ENCODE data around the gene SLC5A12.

SLC5A12 gene, protein sequence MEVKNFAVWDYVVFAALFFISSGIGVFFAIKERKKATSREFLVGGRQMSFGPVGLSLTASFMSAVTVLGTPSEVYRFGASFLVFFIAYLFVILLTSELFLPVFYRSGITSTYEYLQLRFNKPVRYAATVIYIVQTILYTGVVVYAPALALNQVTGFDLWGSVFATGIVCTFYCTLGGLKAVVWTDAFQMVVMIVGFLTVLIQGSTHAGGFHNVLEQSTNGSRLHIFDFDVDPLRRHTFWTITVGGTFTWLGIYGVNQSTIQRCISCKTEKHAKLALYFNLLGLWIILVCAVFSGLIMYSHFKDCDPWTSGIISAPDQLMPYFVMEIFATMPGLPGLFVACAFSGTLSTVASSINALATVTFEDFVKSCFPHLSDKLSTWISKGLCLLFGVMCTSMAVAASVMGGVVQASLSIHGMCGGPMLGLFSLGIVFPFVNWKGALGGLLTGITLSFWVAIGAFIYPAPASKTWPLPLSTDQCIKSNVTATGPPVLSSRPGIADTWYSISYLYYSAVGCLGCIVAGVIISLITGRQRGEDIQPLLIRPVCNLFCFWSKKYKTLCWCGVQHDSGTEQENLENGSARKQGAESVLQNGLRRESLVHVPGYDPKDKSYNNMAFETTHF

DNA sequence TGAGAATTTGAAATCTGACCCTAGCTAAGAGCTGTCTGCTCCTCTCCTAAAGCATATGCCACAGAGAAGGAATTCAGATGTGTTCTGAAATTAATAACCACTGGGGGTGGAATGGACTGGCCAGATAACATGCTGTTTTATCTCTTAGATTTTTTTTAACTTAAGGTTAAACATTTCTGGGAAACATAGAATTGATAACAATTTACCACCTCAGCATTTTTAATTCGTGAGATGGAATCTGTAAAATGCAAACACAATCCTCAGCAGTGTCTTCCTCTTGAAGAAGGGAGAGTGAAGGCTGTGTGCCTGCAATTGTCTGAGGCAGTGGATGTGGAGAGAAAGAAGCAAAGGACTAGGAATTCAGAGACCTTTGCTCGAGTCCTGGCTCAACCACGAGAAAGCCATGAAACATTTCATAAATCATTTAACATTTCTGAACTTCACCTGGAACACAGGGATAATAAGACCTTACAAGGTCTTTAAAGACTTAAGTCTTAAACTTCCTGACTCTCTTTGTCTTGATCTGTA, at the start of gene SLC5A12:
Gene SLC5A12 (minus strand): TSS at position 113 of the 528 bp plus-strand sequence. CDS start 346 bp downstream, outside the sequence.
- no peak within 1 kb of the TSS for H3K27ac ChIP-seq (ENCODE audit: low read length)
- H3K4me1 ChIP-seq (ENCODE audit: control insufficient read depth, low read depth, low read length): no peaks in the 10 kb centered on the region
- H3K27me3 ChIP-seq (ENCODE audit: control insufficient read depth, insufficient read depth, low read length): no peaks in the 10 kb centered on the region
- no peak within 1 kb of the TSS for H3K9ac ChIP-seq (ENCODE audit: low read length)
- no peaks in the 10 kb centered on the region for H3K9me3 ChIP-seq (ENCODE audit: control insufficient read depth, low read depth, low read length)
- no peaks in the 10 kb centered on the region for H3K36me3 ChIP-seq (ENCODE audit: control insufficient read depth, low read depth, low read length)
- no peak within 1 kb of the TSS for H3K4me3 ChIP-seq (ENCODE audit: low read length)

DNA sequence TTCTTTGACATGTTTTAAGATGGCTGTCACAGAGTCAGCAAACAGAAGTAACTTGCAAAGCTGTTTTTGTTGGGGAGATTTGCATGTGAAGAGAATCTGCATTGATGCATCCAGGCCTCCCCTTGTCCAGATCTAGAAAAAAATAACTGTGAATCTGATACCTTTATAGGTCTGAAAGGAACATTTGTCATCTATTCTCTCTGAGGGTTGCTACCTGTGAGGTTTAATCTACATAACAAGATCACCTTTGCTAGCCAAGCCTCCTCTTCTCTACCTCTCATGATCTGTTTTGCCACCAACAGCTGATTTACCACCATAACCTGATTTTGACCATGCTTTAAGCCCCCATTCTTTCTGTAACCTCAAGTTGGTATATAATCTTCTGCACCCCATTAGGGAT, 47.2 kb upstream of the SLC5A12 start:
- H3K9ac ChIP-seq (ENCODE audit: low read length): no peak overlapping the region
- no peak overlapping the region for H3K27ac ChIP-seq (ENCODE audit: low read length)
- no peaks in the 10 kb centered on the region for H3K36me3 ChIP-seq (ENCODE audit: control insufficient read depth, low read depth, low read length)
- H3K9me3 ChIP-seq (ENCODE audit: control insufficient read depth, low read depth, low read length): no peaks in the 10 kb centered on the region
- peaks cover 15% of the 10 kb centered on the region for H3K4me1 ChIP-seq (ENCODE audit: control insufficient read depth, low read depth, low read length)
- no peaks in the 10 kb centered on the region for H3K27me3 ChIP-seq (ENCODE audit: control insufficient read depth, insufficient read depth, low read length)
- peak overlapping the region; percentile 17 for H3K4me3 ChIP-seq (ENCODE audit: low read length)

DNA sequence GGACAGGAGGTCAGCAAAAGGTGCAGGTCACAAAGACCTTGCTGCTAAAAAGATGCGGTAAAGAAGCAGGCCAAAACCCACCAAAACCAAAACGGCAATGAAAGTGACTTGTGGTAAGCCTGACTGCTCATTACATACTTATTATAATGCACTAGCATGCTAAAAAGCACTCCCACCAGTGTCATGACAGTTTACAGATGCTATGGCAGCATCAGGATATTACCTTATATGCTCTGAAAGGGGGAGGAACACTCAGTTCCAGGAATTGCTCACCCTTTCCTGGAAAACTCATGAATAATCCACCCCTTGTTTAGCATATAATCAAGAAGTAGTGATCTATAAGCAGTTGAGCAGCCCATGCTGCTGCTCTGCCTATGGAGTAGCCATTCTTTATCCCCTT, 45.2 kb upstream of the SLC5A12 start:
- Histone ChIP-seq H3K9me3 (ENCODE audit: control insufficient read depth, low read depth, low read length) (no peaks in the 10 kb centered on the region), H3K27ac (ENCODE audit: low read length) (no peak overlapping the region), H3K27me3 (ENCODE audit: control insufficient read depth, insufficient read depth, low read length) (no peaks in the 10 kb centered on the region), H3K9ac (ENCODE audit: low read length) (no peak overlapping the region), H3K4me3 (ENCODE audit: low read length) (no peak overlapping the region), H3K4me1 (ENCODE audit: control insufficient read depth, low read depth, low read length) (peaks cover 15% of the 10 kb centered on the region), H3K36me3 (ENCODE audit: control insufficient read depth, low read depth, low read length) (no peaks in the 10 kb centered on the region)

DNA sequence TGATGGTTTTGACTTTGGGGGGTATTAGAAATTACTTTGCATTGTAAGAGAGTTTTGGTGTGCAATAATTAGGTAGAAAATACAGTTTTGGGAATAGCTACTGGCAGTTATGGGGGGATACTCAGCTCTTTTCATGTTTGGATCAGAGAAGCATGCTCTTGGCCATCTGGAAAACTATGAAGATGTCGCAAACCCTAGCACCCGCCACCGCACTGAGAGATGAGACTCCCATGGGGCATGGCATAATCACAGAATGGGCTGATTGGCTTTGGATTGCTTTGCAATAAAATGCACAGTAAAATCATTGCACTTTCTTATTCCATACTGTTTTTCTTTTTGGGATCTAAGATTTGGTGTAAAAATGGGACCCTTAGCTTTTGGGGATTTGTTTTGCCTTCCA, 43.5 kb upstream of the SLC5A12 start:
- Histone ChIP-seq H3K9me3 (ENCODE audit: control insufficient read depth, low read depth, low read length) (no peaks in the 10 kb centered on the region), H3K4me3 (ENCODE audit: low read length) (no peak overlapping the region), H3K27ac (ENCODE audit: low read length) (no peak overlapping the region), H3K9ac (ENCODE audit: low read length) (no peak overlapping the region), H3K36me3 (ENCODE audit: control insufficient read depth, low read depth, low read length) (no peaks in the 10 kb centered on the region), H3K4me1 (ENCODE audit: control insufficient read depth, low read depth, low read length) (peaks cover 22% of the 10 kb centered on the region), H3K27me3 (ENCODE audit: control insufficient read depth, insufficient read depth, low read length) (no peaks in the 10 kb centered on the region)

- H3K9ac ChIP-seq (ENCODE audit: low read length): no peak overlapping the region
- no peaks in the 10 kb centered on the region for H3K27me3 ChIP-seq (ENCODE audit: control insufficient read depth, insufficient read depth, low read length)
- peaks cover 22% of the 10 kb centered on the region for H3K4me1 ChIP-seq (ENCODE audit: control insufficient read depth, low read depth, low read length)
- no peaks in the 10 kb centered on the region for H3K36me3 ChIP-seq (ENCODE audit: control insufficient read depth, low read depth, low read length)
- no peaks in the 10 kb centered on the region for H3K9me3 ChIP-seq (ENCODE audit: control insufficient read depth, low read depth, low read length)
- H3K27ac ChIP-seq (ENCODE audit: low read length): no peak overlapping the region
- H3K4me3 ChIP-seq (ENCODE audit: low read length): no peak overlapping the region
Measured at GRCh38 chr11:26764825-26765224, 43.0 kb upstream of the SLC5A12 start.

- H3K27ac ChIP-seq (ENCODE audit: low read length): no peak overlapping the region
- no peak overlapping the region for H3K4me3 ChIP-seq (ENCODE audit: low read length)
- H3K36me3 ChIP-seq (ENCODE audit: control insufficient read depth, low read depth, low read length): no peaks in the 10 kb centered on the region
- no peaks in the 10 kb centered on the region for H3K9me3 ChIP-seq (ENCODE audit: control insufficient read depth, low read depth, low read length)
- no peaks in the 10 kb centered on the region for H3K27me3 ChIP-seq (ENCODE audit: control insufficient read depth, insufficient read depth, low read length)
- peaks cover 19% of the 10 kb centered on the region for H3K4me1 ChIP-seq (ENCODE audit: control insufficient read depth, low read depth, low read length)
- H3K9ac ChIP-seq (ENCODE audit: low read length): no peak overlapping the region
Measured at GRCh38 chr11:26764315-26764714, 42.5 kb upstream of the SLC5A12 start.

GRCh38 chr11:26762089-26762488, 40.2 kb upstream of the SLC5A12 start:
- no peaks in the 10 kb centered on the region for H3K27me3 ChIP-seq (ENCODE audit: control insufficient read depth, insufficient read depth, low read length)
- H3K27ac ChIP-seq (ENCODE audit: low read length): no peak overlapping the region
- H3K9me3 ChIP-seq (ENCODE audit: control insufficient read depth, low read depth, low read length): no peaks in the 10 kb centered on the region
- H3K9ac ChIP-seq (ENCODE audit: low read length): no peak overlapping the region
- no peak overlapping the region for H3K4me3 ChIP-seq (ENCODE audit: low read length)
- peaks cover 7% of the 10 kb centered on the region for H3K4me1 ChIP-seq (ENCODE audit: control insufficient read depth, low read depth, low read length)
- no peaks in the 10 kb centered on the region for H3K36me3 ChIP-seq (ENCODE audit: control insufficient read depth, low read depth, low read length)

DNA sequence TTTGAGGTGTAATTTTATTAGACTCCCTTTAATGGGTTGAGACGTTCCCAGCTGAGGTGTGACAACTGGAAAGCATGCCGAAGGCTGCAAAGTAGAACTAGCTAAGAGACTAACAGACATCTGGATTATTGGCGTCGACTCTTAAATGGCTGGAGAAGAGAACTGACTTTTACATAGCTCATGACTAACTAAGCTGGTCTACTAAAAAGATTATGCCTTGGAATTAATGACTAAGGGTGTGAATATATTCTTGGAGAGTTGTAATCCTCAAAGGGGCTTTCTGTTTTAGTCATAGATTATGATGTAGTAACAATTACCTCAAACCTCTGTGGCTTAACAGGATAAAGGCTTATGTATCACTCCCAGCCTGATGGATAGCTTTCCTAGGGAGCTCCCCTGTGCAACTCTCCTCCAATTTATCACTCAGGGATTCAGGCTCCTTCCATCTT, 39.5 kb upstream of the SLC5A12 start:
- Histone ChIP-seq H3K4me3 (ENCODE audit: low read length) (no peak overlapping the region), H3K27me3 (ENCODE audit: control insufficient read depth, insufficient read depth, low read length) (no peaks in the 10 kb centered on the region), H3K36me3 (ENCODE audit: control insufficient read depth, low read depth, low read length) (no peaks in the 10 kb centered on the region), H3K27ac (ENCODE audit: low read length) (no peak overlapping the region), H3K9ac (ENCODE audit: low read length) (no peak overlapping the region), H3K9me3 (ENCODE audit: control insufficient read depth, low read depth, low read length) (no peaks in the 10 kb centered on the region), H3K4me1 (ENCODE audit: control insufficient read depth, low read depth, low read length) (peaks cover 7% of the 10 kb centered on the region)

DNA sequence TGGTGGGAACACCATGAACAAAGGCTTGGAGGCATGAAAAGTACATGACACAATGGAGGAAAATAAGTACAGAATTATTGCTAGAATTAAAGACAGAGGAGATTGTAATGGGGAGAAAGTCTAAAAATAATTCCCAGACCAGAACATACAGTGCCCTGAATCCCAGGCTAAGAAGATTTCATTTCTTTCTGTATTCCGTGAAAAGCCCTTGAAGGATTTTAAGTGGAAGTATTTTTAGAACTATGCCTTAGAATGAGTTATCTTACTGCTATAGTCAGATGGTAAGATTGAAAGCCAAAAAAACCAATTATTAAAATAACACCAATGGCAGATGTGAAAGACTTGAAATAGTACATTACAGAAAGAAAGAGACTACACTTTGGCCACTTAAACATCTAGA, 36.1 kb upstream of the SLC5A12 start:
- H3K27ac ChIP-seq (ENCODE audit: low read length): no peak overlapping the region
- no peaks in the 10 kb centered on the region for H3K27me3 ChIP-seq (ENCODE audit: control insufficient read depth, insufficient read depth, low read length)
- no peak overlapping the region for H3K9ac ChIP-seq (ENCODE audit: low read length)
- H3K9me3 ChIP-seq (ENCODE audit: control insufficient read depth, low read depth, low read length): no peaks in the 10 kb centered on the region
- H3K4me1 ChIP-seq (ENCODE audit: control insufficient read depth, low read depth, low read length): peaks cover 7% of the 10 kb centered on the region
- no peaks in the 10 kb centered on the region for H3K36me3 ChIP-seq (ENCODE audit: control insufficient read depth, low read depth, low read length)
- H3K4me3 ChIP-seq (ENCODE audit: low read length): no peak overlapping the region

DNA sequence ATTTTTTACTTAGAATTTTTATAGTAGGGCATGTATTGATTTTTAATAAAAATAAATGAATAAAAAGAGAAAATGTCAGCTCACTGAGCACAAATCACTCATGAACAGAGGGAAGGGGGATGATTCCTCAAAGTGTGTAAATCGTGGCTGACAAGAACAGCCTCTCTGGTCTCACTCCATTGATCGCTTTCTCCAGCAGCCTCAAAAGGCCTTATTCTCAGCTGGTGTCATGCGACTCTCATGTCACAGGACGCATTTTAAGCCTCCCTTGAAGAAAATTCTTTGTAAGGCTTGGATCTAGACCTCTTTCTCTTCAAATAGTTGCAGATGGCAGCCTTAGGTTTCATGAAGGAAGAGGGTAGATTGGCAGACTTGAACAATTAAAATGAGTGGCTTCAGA, 33.9 kb upstream of the SLC5A12 start:
- H3K27ac ChIP-seq (ENCODE audit: low read length): no peak overlapping the region
- no peaks in the 10 kb centered on the region for H3K9me3 ChIP-seq (ENCODE audit: control insufficient read depth, low read depth, low read length)
- no peak overlapping the region for H3K4me3 ChIP-seq (ENCODE audit: low read length)
- no peaks in the 10 kb centered on the region for H3K36me3 ChIP-seq (ENCODE audit: control insufficient read depth, low read depth, low read length)
- H3K9ac ChIP-seq (ENCODE audit: low read length): no peak overlapping the region
- H3K27me3 ChIP-seq (ENCODE audit: control insufficient read depth, insufficient read depth, low read length): no peaks in the 10 kb centered on the region
- H3K4me1 ChIP-seq (ENCODE audit: control insufficient read depth, low read depth, low read length): no peaks in the 10 kb centered on the region

- H3K9me3 ChIP-seq (ENCODE audit: control insufficient read depth, low read depth, low read length): no peaks in the 10 kb centered on the region
- no peaks in the 10 kb centered on the region for H3K27me3 ChIP-seq (ENCODE audit: control insufficient read depth, insufficient read depth, low read length)
- no peaks in the 10 kb centered on the region for H3K4me1 ChIP-seq (ENCODE audit: control insufficient read depth, low read depth, low read length)
- H3K36me3 ChIP-seq (ENCODE audit: control insufficient read depth, low read depth, low read length): no peaks in the 10 kb centered on the region
- H3K27ac ChIP-seq (ENCODE audit: low read length): no peak overlapping the region
- no peak overlapping the region for H3K4me3 ChIP-seq (ENCODE audit: low read length)
- no peak overlapping the region for H3K9ac ChIP-seq (ENCODE audit: low read length)
Measured at GRCh38 chr11:26753723-26754504, 32.1 kb upstream of the SLC5A12 start.
